Erythroblast (primary cell): ENCODE measurements around the gene PEMT.

ENCODE experiments used
- GATA1 ChIP-seq: IDR thresholded peaks from 2 replicates; pipeline ENCODE4 v1.6.1; 2011; ENCODE audit warnings: low read depth, mild to moderate bottlenecking, control low read depth, low read length, moderate library complexity
- POLR2A ChIP-seq: IDR thresholded peaks from 2 replicates; pipeline ENCODE4 v1.6.1; 2011; ENCODE audit warnings: mild to moderate bottlenecking, low read length

DNA sequence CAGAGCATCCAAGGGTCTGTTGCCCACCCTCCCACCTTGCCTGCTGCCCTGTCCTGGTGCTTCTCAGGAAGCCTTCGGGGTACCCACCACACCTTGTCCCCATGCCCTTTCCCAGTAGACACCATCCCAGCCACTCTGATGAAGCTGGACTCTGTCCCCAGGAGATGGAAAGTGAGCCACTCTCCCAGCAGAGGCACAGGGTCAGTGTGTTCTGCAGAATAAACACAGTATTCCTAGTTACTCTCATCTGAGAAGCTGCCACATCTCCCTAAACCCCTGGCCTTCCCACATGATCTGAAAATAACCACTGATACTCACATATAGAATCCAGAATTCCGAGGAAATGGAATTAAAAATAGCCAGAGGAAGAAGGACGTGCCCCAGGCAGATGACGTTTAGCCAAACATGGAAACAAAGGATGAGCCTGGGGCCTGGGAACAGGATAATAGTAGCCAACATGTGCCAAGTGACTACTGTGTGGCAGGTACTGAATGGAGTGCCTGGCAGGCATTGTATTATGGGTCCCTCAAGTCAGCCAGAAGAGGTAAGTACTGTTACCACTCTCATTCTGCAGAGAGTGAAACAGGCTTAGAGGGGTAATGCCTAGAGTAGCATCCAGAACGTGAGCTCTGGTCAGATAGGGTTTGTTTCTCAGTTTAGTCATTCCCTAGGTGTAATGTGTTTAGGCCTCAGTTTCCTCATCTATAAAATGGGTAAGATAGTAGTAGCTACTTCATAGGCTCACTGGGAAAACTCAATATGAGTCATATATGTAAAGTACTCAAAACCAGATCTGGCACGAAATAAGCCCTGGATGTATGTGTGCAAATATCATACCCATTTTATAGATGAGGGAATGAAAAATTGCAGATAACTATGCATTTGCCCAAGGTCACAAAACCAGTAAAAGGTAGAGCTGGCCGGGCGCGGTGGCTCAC, 20.8 kb upstream of the PEMT start:
- no peak for TF ChIP-seq POLR2A
- no peak for TF ChIP-seq GATA1
